Natural killer cell (primary cell): ENCODE measurements around the gene SCD5. TPM values are rescaled to one million over a fixed set of nuclear protein-coding genes. Genes with fewer than 3 reads are reported as not detected.

Experiments
- ATAC-seq, 3 donors: fragments of 150-1000 bp in 2 of 3; fragments of 200-7000 bp in 1 of 3; cut with Tn5 transposase; 1 replicate in 1 of 3; 2 replicates in 2 of 3; pipeline ENCODE4 v1.10.0; 2021; ENCODE audit warnings: mild to moderate bottlenecking in 2 of 3, moderate library complexity in 2 of 3
- DNase-seq, 2 donors: peaks; one replicate each; pipeline versions ENCODE4 v3.0.0 to v3.0.0-alpha.2; 2013 to 2021; ENCODE audit warnings: mixed read lengths in 1 of 2
- H3K27ac ChIP-seq: one replicate; pipeline ENCODE4 v1.5.1; 2013; ENCODE audit warnings: mild to moderate bottlenecking, low read length
- H3K27me3 ChIP-seq: one replicate; pipeline ENCODE4 v1.6.1; 2013; ENCODE audit warnings: low read length; ENCODE audit not compliant: control insufficient read depth, insufficient read depth
- H3K36me3 ChIP-seq: one replicate; pipeline ENCODE4 v1.6.1; 2013; ENCODE audit warnings: low read length; ENCODE audit not compliant: control insufficient read depth, insufficient read depth
- H3K4me1 ChIP-seq: one replicate; pipeline ENCODE4 v1.6.1; 2013; ENCODE audit warnings: low read length; ENCODE audit not compliant: control insufficient read depth, insufficient read depth
- H3K4me3 ChIP-seq: one replicate; pipeline ENCODE4 v1.5.1; 2013; ENCODE audit warnings: low read length
- H3K9me3 ChIP-seq: one replicate; pipeline ENCODE4 v1.6.1; 2013; ENCODE audit warnings: low read length; ENCODE audit not compliant: control insufficient read depth, insufficient read depth
- H3K27ac Mint-ChIP-seq, 2 donors: one replicate each; pipeline ENCODE4 v1.8.0; 2022; ENCODE audit warnings: mild to moderate bottlenecking in 2 of 2, mixed read lengths in 2 of 2, moderate library complexity in 1 of 2
- H3K27me3 Mint-ChIP-seq, 2 donors: one replicate each; pipeline ENCODE4 v1.8.0; 2022; ENCODE audit warnings: low read depth in 2 of 2, mixed read lengths in 2 of 2
- H3K36me3 Mint-ChIP-seq: one replicate; pipeline ENCODE4 v1.8.0; 2022; ENCODE audit warnings: mixed read lengths
- H3K4me1 Mint-ChIP-seq, 2 donors: one replicate each; pipeline ENCODE4 v1.8.0; 2022; ENCODE audit warnings: mixed read lengths in 2 of 2
- H3K4me3 Mint-ChIP-seq: one replicate; pipeline ENCODE4 v1.8.0; 2022; ENCODE audit warnings: mild to moderate bottlenecking, moderate library complexity, mixed read lengths
- H3K9me3 Mint-ChIP-seq, 2 donors: one replicate each; pipeline ENCODE4 v1.8.0; 2022; ENCODE audit warnings: mixed read lengths in 2 of 2
- whole genome bisulfite sequencing: methylation state at CpG from one replicate; pipeline ENCODE4 v1.1.7; 2013; ENCODE audit warnings: missing lambda C conversion rate; ENCODE audit not compliant: insufficient coverage; 5-methylcytosine and 5-hydroxymethylcytosine counted together
- intact Hi-C: fragments of 100-400 bp; cut with micrococcal nuclease; formaldehyde crosslinking; loops from one replicate; pipeline ENCODE4 v1.14.2; 2022
- total RNA-seq, 4 donors: library from RNA; stranded (reverse); fragments of 120-200 nt in 1 of 4; gene quantifications; one replicate each; pipeline versions ENCODE4 v1.2.3 to v1.2.4, GENCODE V29; 2013 to 2022
- TF ChIP-seq, protein P1 (sequence below): fragments of 200-600 bp; IDR thresholded peaks from one replicate; pipeline ENCODE4 v1.8.0; 2022; ENCODE audit warnings: antibody characterized with exemption

SCD5 gene
- total RNA-seq, 3 donors from 2014 or later (not counting 1 experiment from before 2014, with no cell fraction given): 8.9 to 11.6 (median 9.0) TPM

DNA sequence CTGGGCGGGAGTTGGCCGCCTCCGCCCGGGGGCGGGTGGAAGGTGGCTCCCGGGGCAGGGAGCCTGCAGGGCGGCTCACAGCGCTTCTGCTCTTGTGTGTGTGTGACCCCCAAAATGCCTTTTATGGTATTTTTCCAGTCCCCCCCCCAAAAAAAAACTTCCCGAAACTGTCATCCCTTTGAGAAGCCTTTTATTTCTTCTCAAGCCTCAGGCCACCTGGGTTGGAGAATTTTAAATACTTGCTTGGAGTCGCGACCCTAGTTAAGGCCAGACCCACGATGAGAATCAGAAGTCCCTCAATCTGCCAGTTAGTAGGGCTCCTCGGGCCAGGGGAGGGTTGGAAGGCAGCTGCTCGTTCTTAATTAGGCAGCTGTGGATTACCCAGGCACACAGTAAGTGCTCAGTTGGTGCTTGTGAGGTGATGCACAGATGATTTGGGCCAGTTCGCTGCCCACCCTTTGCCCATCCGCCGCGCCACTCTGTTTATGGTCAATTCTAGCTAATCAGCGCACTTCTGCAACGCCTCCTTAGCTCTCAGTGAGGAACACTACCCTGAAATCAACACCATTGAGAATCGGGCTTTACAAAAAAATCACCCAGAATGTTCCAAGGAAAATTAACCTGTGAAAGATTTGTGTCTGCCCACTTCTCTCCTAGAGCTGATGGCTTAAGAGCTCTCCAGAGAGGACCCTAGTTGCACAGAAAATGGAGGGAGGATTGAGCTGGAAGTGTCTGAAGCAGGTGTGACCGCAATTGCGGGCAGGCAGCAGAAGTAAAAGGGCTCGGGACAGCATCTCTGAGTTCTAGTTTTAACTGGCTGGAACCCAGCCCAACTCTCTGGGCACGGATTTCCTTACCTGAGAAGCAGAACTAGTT, 648 bp upstream of the SCD5 start:
- H3K27me3 ChIP-seq: peaks cover 6% of the 10 kb centered on the region
- peak overlapping the region in 1 of 2 donors; percentile 85 for H3K27ac Mint-ChIP-seq
- H3K27me3 Mint-ChIP-seq: peaks cover 8 to 20% of the 10 kb centered on the region in 2 donors

DNA sequence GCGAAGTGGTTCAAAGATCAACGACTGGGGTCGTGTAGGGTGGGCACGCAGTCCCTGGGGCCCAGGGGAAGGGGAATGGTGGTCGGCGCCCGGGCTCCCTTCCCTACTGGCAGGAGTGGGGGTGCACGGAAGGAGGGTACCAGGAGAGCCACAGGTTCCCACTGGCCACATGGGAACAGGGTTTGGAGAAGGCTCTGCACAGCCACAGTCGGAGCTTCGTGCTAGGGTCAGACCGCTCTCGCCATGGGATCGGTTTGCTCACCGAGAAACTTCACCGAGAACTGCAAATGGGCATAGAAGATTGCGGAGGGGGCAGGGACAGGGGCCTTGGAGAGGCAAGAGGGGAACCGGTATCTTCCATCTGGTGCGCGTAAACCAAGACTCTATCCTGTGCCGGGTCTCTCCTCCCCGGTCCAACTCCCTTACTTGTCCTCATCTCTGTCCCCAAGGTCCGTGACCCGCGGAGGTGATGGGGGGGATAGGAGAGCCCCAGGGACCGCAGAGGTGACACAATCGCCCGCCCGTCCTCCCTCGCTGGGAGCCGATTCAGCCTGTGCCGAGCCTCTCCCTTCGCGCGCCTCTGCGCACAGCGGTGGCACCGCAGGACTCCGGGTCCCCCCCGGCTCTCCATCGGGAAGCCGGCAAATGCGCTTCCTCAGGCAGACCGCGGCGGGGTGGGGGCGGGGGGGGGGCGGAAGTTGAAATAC, 1.0 kb downstream of the SCD5 start:
- peak overlapping the region in 1 of 2 donors; percentile 85 for H3K27ac Mint-ChIP-seq
- ATAC-seq: no peak
- H3K27me3 Mint-ChIP-seq: peaks cover 5 to 16% of the 10 kb centered on the region in 2 donors
- no peaks in the 10 kb centered on the region for H3K9me3 ChIP-seq
- peaks cover 1% of the 10 kb centered on the region for H3K27me3 ChIP-seq
- TF ChIP-seq, protein P1, sequence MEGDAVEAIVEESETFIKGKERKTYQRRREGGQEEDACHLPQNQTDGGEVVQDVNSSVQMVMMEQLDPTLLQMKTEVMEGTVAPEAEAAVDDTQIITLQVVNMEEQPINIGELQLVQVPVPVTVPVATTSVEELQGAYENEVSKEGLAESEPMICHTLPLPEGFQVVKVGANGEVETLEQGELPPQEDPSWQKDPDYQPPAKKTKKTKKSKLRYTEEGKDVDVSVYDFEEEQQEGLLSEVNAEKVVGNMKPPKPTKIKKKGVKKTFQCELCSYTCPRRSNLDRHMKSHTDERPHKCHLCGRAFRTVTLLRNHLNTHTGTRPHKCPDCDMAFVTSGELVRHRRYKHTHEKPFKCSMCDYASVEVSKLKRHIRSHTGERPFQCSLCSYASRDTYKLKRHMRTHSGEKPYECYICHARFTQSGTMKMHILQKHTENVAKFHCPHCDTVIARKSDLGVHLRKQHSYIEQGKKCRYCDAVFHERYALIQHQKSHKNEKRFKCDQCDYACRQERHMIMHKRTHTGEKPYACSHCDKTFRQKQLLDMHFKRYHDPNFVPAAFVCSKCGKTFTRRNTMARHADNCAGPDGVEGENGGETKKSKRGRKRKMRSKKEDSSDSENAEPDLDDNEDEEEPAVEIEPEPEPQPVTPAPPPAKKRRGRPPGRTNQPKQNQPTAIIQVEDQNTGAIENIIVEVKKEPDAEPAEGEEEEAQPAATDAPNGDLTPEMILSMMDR: no peak
- peaks cover 20% of the 10 kb centered on the region for H3K4me1 ChIP-seq
- peak overlapping the region; percentile 73 for H3K4me3 ChIP-seq
- H3K36me3 ChIP-seq: no peaks in the 10 kb centered on the region
- H3K4me3 Mint-ChIP-seq: peak overlapping the region; percentile 91
- no peak overlapping the region for H3K27ac ChIP-seq
- DNase-seq: peak; percentile 10 to 30
- no peaks in the 10 kb centered on the region for H3K9me3 Mint-ChIP-seq
- WGBS: 10% methylated on average over 45 of the region's 47 CpGs
- peaks cover 29 to 39% of the 10 kb centered on the region in 2 donors for H3K4me1 Mint-ChIP-seq
- intact Hi-C loops: loop anchor here (5.0 kb wide), 1 partner anchor 215 kb away; the partner anchor contains the start of gene LIN54
- H3K36me3 Mint-ChIP-seq: no peaks in the 10 kb centered on the region

More for the DNA sequence above, 648 bp upstream of the SCD5 start:
- Histone ChIP-seq H3K9me3 (no peaks in the 10 kb centered on the region), H3K4me3 (peak overlapping the region; percentile 73), H3K27ac (no peak overlapping the region), H3K4me1 (peaks cover 20% of the 10 kb centered on the region), H3K36me3 (no peaks in the 10 kb centered on the region)
- H3K9me3 Mint-ChIP-seq: no peaks in the 10 kb centered on the region
- H3K4me3 Mint-ChIP-seq: peak overlapping the region; percentile 91
- TF ChIP-seq, protein P1: no peak
- ATAC-seq (peak in 2 of 3 donors; percentile 27), DNase-seq (peak; percentile 7 to 15)
- intact Hi-C loops: loop anchor here (5.0 kb wide), 1 partner anchor 213 kb away; the partner anchor contains the start of gene LIN54
- WGBS: 3% methylated on average over 25 of the region's 25 CpGs
- peaks cover 24 to 29% of the 10 kb centered on the region in 2 donors for H3K4me1 Mint-ChIP-seq
- H3K36me3 Mint-ChIP-seq: no peaks in the 10 kb centered on the region

DNA sequence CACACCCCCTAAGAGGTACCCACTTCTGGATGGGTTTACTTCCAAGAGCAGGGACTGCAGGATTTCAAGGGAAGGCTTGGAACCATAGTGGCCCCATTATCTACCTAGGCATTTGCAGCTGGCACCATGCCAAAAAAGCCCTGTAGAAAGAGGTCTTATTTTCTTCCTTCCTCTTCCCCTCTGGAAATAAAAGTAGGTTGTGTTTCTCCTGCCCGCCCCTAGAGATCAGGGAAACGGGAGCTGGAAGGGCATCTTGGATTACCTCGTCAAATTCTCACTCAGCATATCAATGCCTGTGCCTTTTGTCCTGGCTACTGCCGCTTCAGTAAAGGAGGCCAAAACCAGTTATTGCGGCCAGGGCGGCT, 1.6 kb downstream of the SCD5 start:
- Histone ChIP-seq H3K9me3 (no peaks in the 10 kb centered on the region), H3K4me1 (peaks cover 20% of the 10 kb centered on the region), H3K27me3 (no peaks in the 10 kb centered on the region), H3K27ac (no peak overlapping the region), H3K4me3 (no peak overlapping the region), H3K36me3 (no peaks in the 10 kb centered on the region)
- WGBS: 85% methylated on average over 6 of the region's 6 CpGs
- intact Hi-C loops: loop anchor here (5.0 kb wide), 1 partner anchor 215 kb away; the partner anchor contains the start of gene LIN54
- Mint-ChIP-seq H3K27ac (peak overlapping the region in 1 of 2 donors; percentile 85), H3K36me3 (no peaks in the 10 kb centered on the region), H3K27me3 (peaks cover 0 to 10% of the 10 kb centered on the region in 2 donors), H3K4me3 (peak overlapping the region; percentile 91), H3K4me1 (peaks cover 29 to 39% of the 10 kb centered on the region in 2 donors), H3K9me3 (no peaks in the 10 kb centered on the region)
- ATAC-seq (no peak), DNase-seq (peak in 1 of 2 donors; percentile 20)
- TF ChIP-seq, protein P1: no peak
